Fibroblast of the aortic adventitia (primary cell): ENCODE data around the gene UBXN6. TPM values are rescaled to one million over a fixed set of nuclear protein-coding genes. Genes with fewer than 3 reads are reported as not detected.

Source experiments
- DNase-seq: peaks from one replicate; pipeline ENCODE4 v3.0.0-alpha.2; 2010; ENCODE audit warnings: low read depth
- H3K4me3 ChIP-seq: 2 replicates; pipeline ENCODE4 v1.5.1; 2011; ENCODE audit warnings: low read depth, mild to moderate bottlenecking, control low read depth, low read length, moderate library complexity
- CTCF ChIP-seq: IDR thresholded peaks from 2 replicates; pipeline ENCODE4 v1.5.1; 2011; ENCODE audit warnings: mild to moderate bottlenecking, low read length, control low read depth, inconsistent platforms; ENCODE audit not compliant: insufficient read depth
- total RNA-seq: library from RNA; depleted of rRNA; stranded (reverse); fragments of >200 nt; gene quantifications from 2 replicates; pipeline ENCODE4 v1.2.3, GENCODE V29; 2012; ENCODE audit warnings: low replicate concordance

Gene UBXN6
- total RNA-seq, 1 donor: 87.9 TPM

DNA sequence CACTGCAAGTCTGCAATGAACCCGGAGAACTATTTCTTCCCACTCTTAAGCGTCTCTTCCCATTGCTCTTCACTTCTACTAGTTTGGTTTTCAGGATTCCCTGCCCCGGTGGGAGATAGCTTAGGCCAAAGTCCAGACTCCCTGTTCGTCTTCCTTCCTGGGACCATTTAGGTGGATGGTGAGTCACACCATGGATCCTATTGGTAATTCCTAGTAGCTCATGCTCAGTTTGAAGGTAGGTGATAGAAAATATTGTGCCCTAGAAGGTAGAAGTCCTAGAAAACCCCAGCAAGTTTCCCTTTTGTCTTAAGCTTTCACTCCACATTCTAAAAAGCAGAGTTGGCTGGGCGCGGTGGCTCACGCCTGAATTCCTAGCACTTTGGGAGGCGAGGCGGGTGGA, 41.3 kb downstream of the UBXN6 start:
- H3K4me3 ChIP-seq: no peak overlapping the region
- TF ChIP-seq CTCF: no peak
- no peak for DNase-seq

GRCh38 chr19:4415352-4415751, 42.2 kb downstream of the UBXN6 start:
- no peak overlapping the region for H3K4me3 ChIP-seq
- no peak for TF ChIP-seq CTCF
- peak; percentile 39 for DNase-seq

DNA sequence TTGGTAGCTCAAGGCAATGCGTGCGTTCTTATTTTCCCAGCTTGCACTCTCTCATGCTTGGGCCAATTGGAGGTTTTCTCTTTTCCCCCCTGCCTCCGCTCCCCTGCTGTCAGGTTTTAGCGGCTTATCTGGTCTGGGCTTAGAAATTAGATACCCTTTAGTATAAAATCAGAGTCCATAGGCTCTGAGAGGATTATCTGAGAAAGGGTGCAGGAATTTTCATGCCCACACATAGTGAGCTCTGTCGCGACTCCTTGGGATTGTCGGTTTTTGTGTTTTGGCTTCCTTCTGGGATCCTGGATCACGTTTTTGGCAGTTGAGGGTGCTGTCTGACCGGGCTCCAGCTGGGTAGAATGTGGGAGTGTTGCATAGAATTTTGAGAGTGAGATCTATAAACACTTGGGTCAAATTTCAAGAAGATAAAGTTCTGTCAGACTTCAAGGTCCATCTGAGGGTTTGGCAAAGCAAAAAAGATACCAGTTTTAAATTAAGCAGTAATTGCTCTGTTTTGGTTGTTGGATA, 42.7 kb downstream of the UBXN6 start:
- no peak overlapping the region for H3K4me3 ChIP-seq
- DNase-seq: peak; percentile 48
- TF ChIP-seq CTCF: no peak

- DNase-seq: peak; percentile 62
- TF ChIP-seq CTCF: no peak
- H3K4me3 ChIP-seq: no peak overlapping the region
These were observed 43.3 kb downstream of the UBXN6 start for GRCh38 chr19:4414144-4414799.

- no peak overlapping the region for H3K4me3 ChIP-seq
- TF ChIP-seq CTCF: no peak
- DNase-seq: no peak
These were observed 44.0 kb downstream of the UBXN6 start for GRCh38 chr19:4413588-4413987.

- H3K4me3 ChIP-seq: no peak overlapping the region
- TF ChIP-seq CTCF: no peak
- DNase-seq: no peak
These were observed 48.3 kb downstream of the UBXN6 start for GRCh38 chr19:4409123-4409933.
